ENCODE data around the gene STRBP.

- TF ChIP-seq POLR2A (IDR thresholded peaks at IDR 0.05) = no peak
- no peak for TF ChIP-seq CTCF (IDR thresholded peaks at IDR 0.05)
Measured at GRCh38 chr9:123127512-123128075, 140.8 kb downstream of the STRBP start.

Measured in testis (tissue), 2 donors.